H1 (cell line): ENCODE results near the gene C21orf58. TPM values are rescaled to one million over a fixed set of nuclear protein-coding genes. Genes with fewer than 3 reads are reported as not detected.

Source experiments
- CBX8 ChIP-seq: fragments of 300-800, 300-1000 bp; sonication (generic); IDR thresholded peaks from 2 replicates; pipeline ENCODE4 v1.7.1; 2016; ENCODE audit warnings: low read depth, low read length, borderline replicate concordance
- CEBPB ChIP-seq: IDR thresholded peaks from 2 replicates; pipeline ENCODE4 v1.6.1; 2012; ENCODE audit warnings: low read depth, low read length
- CREB1 ChIP-seq: IDR thresholded peaks from 2 replicates; pipeline ENCODE4 v1.6.1; 2012; ENCODE audit warnings: inconsistent platforms
- KDM5A ChIP-seq: fragments of 200-600 bp; IDR thresholded peaks from 2 replicates; pipeline ENCODE4 v1.7.1; 2012; ENCODE audit warnings: mild to moderate bottlenecking, low read length, inconsistent platforms, mixed read lengths
- PHF8 ChIP-seq: fragments of 200-600 bp; sonication (generic); conservative IDR thresholded peaks from 2 replicates; pipeline ENCODE4 v1.7.1; 2012; ENCODE audit warnings: low read depth, mild to moderate bottlenecking, inconsistent platforms, low read length, moderate library complexity
- POLR2A ChIP-seq, 2 experiments: IDR thresholded peaks; 1 replicate in 1 of 2; 2 replicates in 1 of 2; pipeline ENCODE4 v1.6.1; 2011; ENCODE audit warnings: low read depth in 2 of 2, low read length in 2 of 2, mild to moderate bottlenecking in 2 of 2; ENCODE audit errors: control extremely low read depth in 1 of 2
- POLR2AphosphoS5 ChIP-seq: IDR thresholded peaks from 2 replicates; pipeline ENCODE4 v1.6.1; 2011; ENCODE audit warnings: low read depth, low read length
- SP1 ChIP-seq: IDR thresholded peaks from 2 replicates; pipeline ENCODE4 v1.6.1; 2011; ENCODE audit warnings: low read depth, low read length
- SP2 ChIP-seq: IDR thresholded peaks from 2 replicates; pipeline ENCODE4 v1.6.1; 2012; ENCODE audit warnings: mild to moderate bottlenecking, low read length, inconsistent platforms
- TAF1 ChIP-seq: IDR thresholded peaks from 2 replicates; pipeline ENCODE4 v1.6.1; 2011; ENCODE audit warnings: mild to moderate bottlenecking, low read depth, low read length
- TAF7 ChIP-seq: optimal IDR thresholded peaks from 2 replicates; pipeline ENCODE3; 2011; ENCODE audit warnings: low read depth, mild to moderate bottlenecking, inconsistent platforms, low read length, moderate library complexity, borderline replicate concordance
- polyA plus RNA-seq, 7 experiments: library from polyadenylated mRNA; depleted of rRNA in 3 of 7; stranded (reverse) in 5 of 7; unstranded in 2 of 7; fragments of >200 nt in 5 of 7; fragments of 200-250 nt in 2 of 7; gene quantifications; 1 replicate in 5 of 7; 2 replicates in 1 of 7; 4 replicates in 1 of 7; pipeline versions ENCODE4 v1.2.1 to v1.2.3, GENCODE V29; 2011 to 2013; ENCODE audit warnings: missing spikeins in 2 of 7, mixed read lengths in 2 of 7
- total RNA-seq: library from RNA; stranded (reverse); fragmentation: NEBNext Ultra II Directional; extraction: Animal tissue kit (Norgen Biotek cat#: 25700); gene quantifications from 2 replicates; pipeline ENCODE4 v1.2.1, GENCODE V29; 2021
- TF ChIP-seq, protein P1 (sequence below): IDR thresholded peaks from 2 replicates; pipeline ENCODE4 v1.6.1; 2012; ENCODE audit warnings: inconsistent platforms
- TF ChIP-seq, protein P2 (sequence below): IDR thresholded peaks from 2 replicates; pipeline ENCODE4 v1.6.1; 2011; ENCODE audit warnings: low read depth, mild to moderate bottlenecking, low read length; ENCODE audit not compliant: insufficient read depth
- TF ChIP-seq, protein P3 (sequence below), 3 experiments: IDR thresholded peaks; 1 replicate in 2 of 3; 2 replicates in 1 of 3; pipeline versions ENCODE4 v1.5.1 to v1.6.1; 2011; ENCODE audit warnings: low read length in 3 of 3, mild to moderate bottlenecking in 3 of 3, inconsistent platforms in 2 of 3, low read depth in 1 of 3, moderate library complexity in 1 of 3; ENCODE audit not compliant: insufficient read depth in 1 of 3; ENCODE audit errors: control extremely low read depth in 1 of 3
- TF ChIP-seq, protein P4 (sequence below): IDR thresholded peaks from 2 replicates; pipeline ENCODE4 v1.6.1; 2012; ENCODE audit warnings: inconsistent platforms

C21orf58 gene
- total and polyA plus RNA-seq, 2 of the 8 experiments (the other 6 are each of a cell fraction or from before 2014, with no cell fraction given): 13.8 to 26.1 TPM

DNA sequence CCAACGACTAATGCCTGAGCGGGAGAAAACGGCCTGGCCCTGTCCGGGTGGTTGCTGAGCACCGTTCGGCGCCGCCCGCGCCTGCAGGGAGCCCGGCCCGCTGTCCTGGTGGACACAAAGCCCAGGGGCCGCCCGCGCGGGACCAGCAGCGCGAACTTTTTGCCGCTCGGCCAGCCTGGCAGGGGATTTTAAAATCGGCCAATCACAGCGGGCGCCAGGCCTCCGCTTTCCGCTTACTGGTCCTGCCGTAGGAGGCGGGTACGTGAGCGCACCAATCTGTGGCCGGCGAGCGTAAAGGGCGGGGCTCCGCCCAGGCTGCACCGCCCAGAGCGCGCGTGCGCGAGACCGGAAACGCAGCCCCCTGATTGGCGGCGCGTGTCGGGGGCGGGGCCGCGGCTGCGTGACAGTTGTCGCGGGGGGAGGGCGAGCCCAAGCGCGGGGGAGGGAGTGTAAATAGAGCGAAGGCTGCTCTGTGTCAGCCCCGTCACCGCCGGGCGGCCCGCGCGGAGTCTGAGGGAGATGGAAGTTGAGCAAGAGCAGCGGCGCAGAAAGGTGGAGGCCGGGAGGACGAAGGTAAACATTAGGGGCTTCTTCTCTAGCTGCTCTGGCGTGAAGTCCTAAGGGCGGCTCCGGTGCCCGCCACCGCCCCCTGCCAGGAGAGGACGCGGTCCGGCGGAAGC is at the start of gene C21orf58, which contains the start of gene PCNT (continued):
- TF ChIP-seq POLR2A (IDR thresholded peaks at IDR 0.05; ENCODE audit: control extremely low read depth in 1 of 2, low read depth in 2 of 2, low read length in 2 of 2) (peak in 1 of 2 experiments; percentile 69; a peak in 2 of 3 replicates), TAF7 (peak; percentile 94), TAF1 (peak; percentile 94), KDM5A (peak; percentile 77; the same call in 1 of the 2 replicates), SP1 (peak; percentile 95), PHF8 (peak; percentile 79), SP2 (peak; percentile 59), POLR2AphosphoS5 (peak; percentile 68; the same call in 1 of the 2 replicates), CEBPB (no peak), CREB1 (peak; percentile 2; the same call in 1 of the 2 replicates), CBX8 (no peak)
- TF ChIP-seq, protein P1, sequence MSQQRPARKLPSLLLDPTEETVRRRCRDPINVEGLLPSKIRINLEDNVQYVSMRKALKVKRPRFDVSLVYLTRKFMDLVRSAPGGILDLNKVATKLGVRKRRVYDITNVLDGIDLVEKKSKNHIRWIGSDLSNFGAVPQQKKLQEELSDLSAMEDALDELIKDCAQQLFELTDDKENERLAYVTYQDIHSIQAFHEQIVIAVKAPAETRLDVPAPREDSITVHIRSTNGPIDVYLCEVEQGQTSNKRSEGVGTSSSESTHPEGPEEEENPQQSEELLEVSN: no peak; the same call in 1 of the 2 replicates
- TF ChIP-seq, protein P2, sequence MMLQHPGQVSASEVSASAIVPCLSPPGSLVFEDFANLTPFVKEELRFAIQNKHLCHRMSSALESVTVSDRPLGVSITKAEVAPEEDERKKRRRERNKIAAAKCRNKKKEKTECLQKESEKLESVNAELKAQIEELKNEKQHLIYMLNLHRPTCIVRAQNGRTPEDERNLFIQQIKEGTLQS: no peak
- TF ChIP-seq, protein P3, sequence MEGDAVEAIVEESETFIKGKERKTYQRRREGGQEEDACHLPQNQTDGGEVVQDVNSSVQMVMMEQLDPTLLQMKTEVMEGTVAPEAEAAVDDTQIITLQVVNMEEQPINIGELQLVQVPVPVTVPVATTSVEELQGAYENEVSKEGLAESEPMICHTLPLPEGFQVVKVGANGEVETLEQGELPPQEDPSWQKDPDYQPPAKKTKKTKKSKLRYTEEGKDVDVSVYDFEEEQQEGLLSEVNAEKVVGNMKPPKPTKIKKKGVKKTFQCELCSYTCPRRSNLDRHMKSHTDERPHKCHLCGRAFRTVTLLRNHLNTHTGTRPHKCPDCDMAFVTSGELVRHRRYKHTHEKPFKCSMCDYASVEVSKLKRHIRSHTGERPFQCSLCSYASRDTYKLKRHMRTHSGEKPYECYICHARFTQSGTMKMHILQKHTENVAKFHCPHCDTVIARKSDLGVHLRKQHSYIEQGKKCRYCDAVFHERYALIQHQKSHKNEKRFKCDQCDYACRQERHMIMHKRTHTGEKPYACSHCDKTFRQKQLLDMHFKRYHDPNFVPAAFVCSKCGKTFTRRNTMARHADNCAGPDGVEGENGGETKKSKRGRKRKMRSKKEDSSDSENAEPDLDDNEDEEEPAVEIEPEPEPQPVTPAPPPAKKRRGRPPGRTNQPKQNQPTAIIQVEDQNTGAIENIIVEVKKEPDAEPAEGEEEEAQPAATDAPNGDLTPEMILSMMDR (IDR thresholded peaks at IDR 0.05; ENCODE audit: control extremely low read depth in 1 of 3, insufficient read depth in 1 of 3, low read depth in 1 of 3, low read length in 3 of 3): no peak
- TF ChIP-seq, protein P4, sequence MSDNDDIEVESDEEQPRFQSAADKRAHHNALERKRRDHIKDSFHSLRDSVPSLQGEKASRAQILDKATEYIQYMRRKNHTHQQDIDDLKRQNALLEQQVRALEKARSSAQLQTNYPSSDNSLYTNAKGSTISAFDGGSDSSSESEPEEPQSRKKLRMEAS: peak; percentile 15; the same call in 1 of the 2 replicates
